ENCODE results near the gene CASZ1.

DNA sequence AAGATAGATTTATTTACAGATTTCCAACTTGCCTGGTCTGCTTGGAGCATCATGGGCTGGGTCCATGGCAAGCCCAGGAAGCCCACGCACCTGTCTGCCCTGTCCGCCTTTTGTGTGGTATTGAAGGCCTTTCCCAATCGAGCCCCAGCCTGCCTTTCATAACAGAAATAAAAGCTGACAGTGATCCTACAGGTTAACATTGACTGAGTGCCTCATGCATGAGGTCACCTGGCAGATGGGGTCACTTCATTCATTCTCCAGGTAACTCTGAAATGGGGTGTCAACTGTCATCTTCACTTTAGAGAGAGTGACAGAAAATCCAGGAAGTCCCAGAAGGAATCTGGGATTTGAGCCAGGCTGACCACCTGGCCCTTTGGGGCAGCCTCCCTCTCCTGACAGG, 36.3 kb upstream of the CASZ1 start:
- TF ChIP-seq, protein P1, sequence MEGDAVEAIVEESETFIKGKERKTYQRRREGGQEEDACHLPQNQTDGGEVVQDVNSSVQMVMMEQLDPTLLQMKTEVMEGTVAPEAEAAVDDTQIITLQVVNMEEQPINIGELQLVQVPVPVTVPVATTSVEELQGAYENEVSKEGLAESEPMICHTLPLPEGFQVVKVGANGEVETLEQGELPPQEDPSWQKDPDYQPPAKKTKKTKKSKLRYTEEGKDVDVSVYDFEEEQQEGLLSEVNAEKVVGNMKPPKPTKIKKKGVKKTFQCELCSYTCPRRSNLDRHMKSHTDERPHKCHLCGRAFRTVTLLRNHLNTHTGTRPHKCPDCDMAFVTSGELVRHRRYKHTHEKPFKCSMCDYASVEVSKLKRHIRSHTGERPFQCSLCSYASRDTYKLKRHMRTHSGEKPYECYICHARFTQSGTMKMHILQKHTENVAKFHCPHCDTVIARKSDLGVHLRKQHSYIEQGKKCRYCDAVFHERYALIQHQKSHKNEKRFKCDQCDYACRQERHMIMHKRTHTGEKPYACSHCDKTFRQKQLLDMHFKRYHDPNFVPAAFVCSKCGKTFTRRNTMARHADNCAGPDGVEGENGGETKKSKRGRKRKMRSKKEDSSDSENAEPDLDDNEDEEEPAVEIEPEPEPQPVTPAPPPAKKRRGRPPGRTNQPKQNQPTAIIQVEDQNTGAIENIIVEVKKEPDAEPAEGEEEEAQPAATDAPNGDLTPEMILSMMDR (IDR thresholded peaks at IDR 0.05): no peak
- no peak for TF ChIP-seq POLR2A (IDR thresholded peaks at IDR 0.05)
- TF ChIP-seq POLR2AphosphoS5 (IDR thresholded peaks at IDR 0.05): no peak
- TF ChIP-seq EP300 (IDR thresholded peaks at IDR 0.05): no peak
